HFFc6 (cell line): ENCODE measurements around the gene APCDD1. TPM values are rescaled to one million over a fixed set of nuclear protein-coding genes. Genes with fewer than 3 reads are reported as not detected.
A peak's percentile ranks its signal among the peaks of the same experiment; 100 is the strongest.

Experiments
- DNase-seq: peaks from one replicate; pipeline ENCODE4 v3.0.0-alpha.2; 2018
- H3K27ac Mint-ChIP-seq: 2 replicates; pipeline ENCODE4 v1.8.0; 2020; ENCODE audit warnings: mild to moderate bottlenecking, mixed read lengths
- H3K27me3 Mint-ChIP-seq: 2 replicates; pipeline ENCODE4 v1.8.0; 2021; ENCODE audit warnings: mild to moderate bottlenecking, moderate library complexity, mixed read lengths; ENCODE audit not compliant: insufficient read depth
- H3K36me3 Mint-ChIP-seq: 2 replicates; pipeline ENCODE4 v1.8.0; 2021; ENCODE audit warnings: low read depth, mixed read lengths
- H3K4me1 Mint-ChIP-seq: 2 replicates; pipeline ENCODE4 v1.8.0; 2020; ENCODE audit warnings: low read depth, mixed read lengths
- H3K4me3 Mint-ChIP-seq: 2 replicates; pipeline ENCODE4 v1.8.0; 2020; ENCODE audit warnings: mild to moderate bottlenecking, moderate library complexity, mixed read lengths
- H3K9me3 Mint-ChIP-seq: 2 replicates; pipeline ENCODE4 v1.8.0; 2020; ENCODE audit warnings: mild to moderate bottlenecking, mixed read lengths
- CTCF ChIP-seq: fragments of 200-600 bp; sonication (generic); IDR thresholded peaks from 2 replicates; pipeline ENCODE4 v1.5.0; 2021; ENCODE audit warnings: antibody characterized with exemption, mild to moderate bottlenecking
- total RNA-seq, 6 experiments: library from RNA; stranded (reverse); fragmentation: NEBNext Ultra II Directional; extraction: Animal tissue kit (Norgen Biotek cat#: 25700); gene quantifications; 2 replicates in 1 of 6; 3 replicates in 5 of 6; pipeline ENCODE4 v1.2.3, GENCODE V29; 2021

APCDD1 gene
- total RNA-seq, 6 experiments from 2014 or later = 0.12 TPM; not detected in 5

GRCh38 chr18:10453261-10453805, 1.1 kb upstream of the APCDD1 start:
- Mint-ChIP-seq H3K4me3 (no peak overlapping the region), H3K4me1 (peaks cover 5% of the 10 kb centered on the region; the same call in 1 of the 2 replicates), H3K36me3 (peaks cover 5% of the 10 kb centered on the region), H3K27ac (no peak overlapping the region), H3K9me3 (no peaks in the 10 kb centered on the region), H3K27me3 (peaks cover 43% of the 10 kb centered on the region)
- TF ChIP-seq CTCF = no peak
- DNase-seq = no peak

- Mint-ChIP-seq H3K27ac (no peak overlapping the region), H3K36me3 (peaks cover 5% of the 10 kb centered on the region), H3K4me1 (peaks cover 5% of the 10 kb centered on the region; the same call in 1 of the 2 replicates), H3K4me3 (peak overlapping the region; percentile 68), H3K27me3 (peaks cover 47% of the 10 kb centered on the region), H3K9me3 (no peaks in the 10 kb centered on the region)
- TF ChIP-seq CTCF = no peak
- no peak for DNase-seq
Observed at GRCh38 chr18:10454681-10455557, 484 bp downstream of the APCDD1 start.

- DNase-seq = no peak
- H3K36me3 Mint-ChIP-seq = peaks cover 5% of the 10 kb centered on the region
- TF ChIP-seq CTCF = no peak
- H3K27ac Mint-ChIP-seq = no peak overlapping the region
- H3K4me1 Mint-ChIP-seq = peaks cover 5% of the 10 kb centered on the region; the same call in 1 of the 2 replicates
- H3K9me3 Mint-ChIP-seq = no peaks in the 10 kb centered on the region
- H3K4me3 Mint-ChIP-seq = peak overlapping the region; percentile 68
- peaks cover 51% of the 10 kb centered on the region for H3K27me3 Mint-ChIP-seq
Observed at GRCh38 chr18:10455726-10456453, 1.5 kb downstream of the APCDD1 start.

GRCh38 chr18:10456718-10457117, 2.3 kb downstream of the APCDD1 start:
- Mint-ChIP-seq H3K4me1 (peaks cover 5% of the 10 kb centered on the region; the same call in 1 of the 2 replicates), H3K27ac (no peak overlapping the region), H3K36me3 (peaks cover 5% of the 10 kb centered on the region), H3K4me3 (no peak overlapping the region), H3K27me3 (peaks cover 48% of the 10 kb centered on the region), H3K9me3 (no peaks in the 10 kb centered on the region)
- TF ChIP-seq CTCF = no peak
- no peak for DNase-seq

DNA sequence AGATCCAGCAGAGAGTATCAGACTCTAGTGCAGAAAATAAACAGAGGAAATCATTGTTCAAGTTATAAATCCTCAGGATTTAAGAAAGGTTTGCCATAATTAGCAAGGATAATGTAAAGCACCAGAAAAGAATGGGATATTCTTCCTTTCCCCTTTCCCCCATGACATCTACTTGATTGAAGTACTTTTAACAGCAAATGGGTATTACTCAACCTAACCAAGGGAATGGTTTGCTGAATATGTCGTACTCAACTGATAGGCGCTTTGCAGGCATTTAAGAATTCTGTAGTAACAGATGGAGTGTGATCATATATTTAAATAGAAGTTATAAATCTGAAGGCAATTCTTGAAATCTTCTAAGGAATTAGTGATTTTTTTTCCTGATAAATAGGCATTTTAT, 2.7 kb downstream of the APCDD1 start:
- Mint-ChIP-seq H3K27me3 (peaks cover 45% of the 10 kb centered on the region), H3K9me3 (no peaks in the 10 kb centered on the region), H3K36me3 (peaks cover 5% of the 10 kb centered on the region), H3K4me3 (no peak overlapping the region), H3K27ac (no peak overlapping the region), H3K4me1 (peaks cover 5% of the 10 kb centered on the region; the same call in 1 of the 2 replicates)
- DNase-seq = no peak
- no peak for TF ChIP-seq CTCF
